H1 (cell line): ENCODE results near the gene LTA4H. TPM values are rescaled to one million over a fixed set of nuclear protein-coding genes. Genes with fewer than 3 reads are reported as not detected.

Source experiments
- CTCF ChIA-PET: fragments of 300-600 bp; sonication (Branson Sonifier 250); formaldehyde crosslinking; loops from one replicate; lab custom pipeline; 2021; ENCODE audit not compliant: partially characterized antibody; lab: Charles Lee
- POLR2A ChIA-PET: fragments of 300-600 bp; sonication (Branson Sonifier 250); formaldehyde crosslinking; loops from one replicate; lab custom pipeline; 2021; ENCODE audit warnings: inconsistent platforms; ENCODE audit not compliant: partially characterized antibody; lab: Charles Lee
- DNase-seq, 2 experiments: peaks; one replicate each; pipeline versions ENCODE4 v3.0.0 to v3.0.0-alpha.2; 2010 to 2022; ENCODE audit warnings: low spot score in 2 of 2, low read depth in 1 of 2, mixed read lengths in 1 of 2
- FAIRE-seq: peaks from 2 replicates; lab custom pipeline; 2011; peaks lifted over from hg19 to GRCh38; lab: Jason Lieb, UNC
- H2AFZ ChIP-seq: 2 replicates; pipeline ENCODE4 v1.8.1; 2012; ENCODE audit warnings: low read length, inconsistent platforms
- H2AK5ac ChIP-seq: 2 replicates; pipeline ENCODE4 v1.6.1; 2013; ENCODE audit warnings: low read depth, low read length
- H2BK120ac ChIP-seq: replicated peaks from 2 replicates; pipeline ENCODE3; 2013; ENCODE audit warnings: low read depth, low read length, inconsistent platforms
- H2BK12ac ChIP-seq: 2 replicates; pipeline ENCODE4 v1.6.1; 2013; ENCODE audit warnings: low read depth, low read length
- H2BK15ac ChIP-seq: 2 replicates; pipeline ENCODE4 v1.6.1; 2013; ENCODE audit warnings: low read length
- H2BK20ac ChIP-seq: 2 replicates; pipeline ENCODE4 v1.6.1; 2013; ENCODE audit warnings: low read length
- H2BK5ac ChIP-seq: 2 replicates; pipeline ENCODE4 v1.6.1; 2013; ENCODE audit warnings: low read depth, low read length
- H3K14ac ChIP-seq: 2 replicates; pipeline ENCODE4 v1.6.1; 2013; ENCODE audit warnings: inconsistent platforms; ENCODE audit not compliant: insufficient read length
- H3K18ac ChIP-seq: 2 replicates; pipeline ENCODE4 v1.6.1; 2013; ENCODE audit warnings: low read length; ENCODE audit errors: extremely low read depth
- H3K23ac ChIP-seq: 2 replicates; pipeline ENCODE4 v1.6.1; 2013; ENCODE audit warnings: inconsistent platforms; ENCODE audit not compliant: insufficient read length
- H3K23me2 ChIP-seq: 2 replicates; pipeline ENCODE4 v1.6.1; 2013; ENCODE audit warnings: low read depth, low read length
- H3K27ac ChIP-seq: 2 replicates; pipeline ENCODE4 v1.6.1; 2011; ENCODE audit warnings: low read depth, low read length, inconsistent platforms
- H3K27me3 ChIP-seq, 4 experiments: replicated peaks in 1 of 4; 1 replicate in 1 of 4; 2 replicates in 3 of 4; pipeline versions ENCODE4 v1.6.1 to v1.8.1; 2011 to 2013; ENCODE audit warnings: low read length in 3 of 4, mild to moderate bottlenecking in 3 of 4, inconsistent platforms in 2 of 4, mixed read lengths in 2 of 4, moderate library complexity in 1 of 4; ENCODE audit not compliant: control insufficient read depth in 3 of 4, insufficient read depth in 3 of 4; ENCODE audit errors: extremely low read depth in 1 of 4
- H3K36me3 ChIP-seq, 4 experiments: 2 replicates each; pipeline versions ENCODE4 v1.6.1 to v1.8.1; 2011 to 2013; ENCODE audit warnings: mild to moderate bottlenecking in 4 of 4, low read length in 3 of 4, moderate library complexity in 2 of 4, control low read depth in 1 of 4, inconsistent platforms in 1 of 4; ENCODE audit not compliant: insufficient read depth in 4 of 4, control insufficient read depth in 2 of 4
- H3K4ac ChIP-seq: replicated peaks from 2 replicates; pipeline ENCODE3; 2013; ENCODE audit warnings: low read length, low read depth, mixed read lengths, inconsistent platforms; ENCODE audit not compliant: insufficient read length
- H3K4me1 ChIP-seq, 4 experiments: replicated peaks in 1 of 4; 1 replicate in 1 of 4; 2 replicates in 3 of 4; pipeline versions ENCODE4 v1.6.1 to v1.8.1; 2011 to 2013; ENCODE audit warnings: low read length in 3 of 4, inconsistent platforms in 2 of 4, mixed read lengths in 1 of 4; ENCODE audit not compliant: insufficient read depth in 4 of 4, control insufficient read depth in 3 of 4
- H3K4me2 ChIP-seq, 2 experiments: 2 replicates each; pipeline versions ENCODE4 v1.6.1 to v1.8.1; 2011 to 2013; ENCODE audit warnings: low read depth in 2 of 2, low read length in 2 of 2, control low read depth in 1 of 2, inconsistent platforms in 1 of 2, mild to moderate bottlenecking in 1 of 2; ENCODE audit not compliant: insufficient read depth in 1 of 2
- H3K4me3 ChIP-seq, 4 experiments: fragments of 200-600, 300-600 bp in 1 of 4; sonication (generic), shearing (Covaris generic), sonication (Bioruptor Twin) in 1 of 4; 2 replicates each; pipeline versions ENCODE4 v1.5.1 to v1.8.1; 2011 to 2016; ENCODE audit warnings: low read length in 4 of 4, low read depth in 3 of 4, control low read depth in 2 of 4, inconsistent platforms in 2 of 4, mild to moderate bottlenecking in 2 of 4, mixed read lengths in 1 of 4, moderate library complexity in 1 of 4; ENCODE audit not compliant: insufficient read depth in 2 of 4; ENCODE audit errors: extremely low read depth in 1 of 4
- H3K56ac ChIP-seq: replicated peaks from 2 replicates; pipeline ENCODE3; 2013; ENCODE audit warnings: low read depth, mild to moderate bottlenecking, mixed read lengths, low read length, inconsistent platforms; ENCODE audit not compliant: insufficient read length
- H3K79me1 ChIP-seq: 2 replicates; pipeline ENCODE4 v1.6.1; 2013; ENCODE audit warnings: low read depth, low read length, control low read depth
- H3K79me2 ChIP-seq, 2 experiments: 2 replicates each; pipeline versions ENCODE4 v1.6.1 to v1.8.1; 2012 to 2013; ENCODE audit warnings: low read length in 2 of 2, mild to moderate bottlenecking in 2 of 2, inconsistent platforms in 1 of 2; ENCODE audit not compliant: insufficient read depth in 2 of 2, control insufficient read depth in 1 of 2
- H3K9ac ChIP-seq, 4 experiments: replicated peaks in 1 of 4; 1 replicate in 1 of 4; 2 replicates in 3 of 4; pipeline versions ENCODE4 v1.6.1 to v1.8.1; 2011 to 2013; ENCODE audit warnings: low read depth in 3 of 4, low read length in 3 of 4, control low read depth in 2 of 4, mild to moderate bottlenecking in 2 of 4, moderate library complexity in 2 of 4, inconsistent platforms in 1 of 4; ENCODE audit errors: extremely low read depth in 1 of 4
- H3K9me3 ChIP-seq, 2 experiments: 2 replicates each; pipeline versions ENCODE4 v1.6.1 to v1.8.1; 2012 to 2013; ENCODE audit warnings: mild to moderate bottlenecking in 2 of 2, moderate library complexity in 2 of 2, control low read depth in 1 of 2, inconsistent platforms in 1 of 2, low read depth in 1 of 2, low read length in 1 of 2, mixed read lengths in 1 of 2; ENCODE audit not compliant: insufficient read depth in 2 of 2
- H4K20me1 ChIP-seq, 2 experiments: replicated peaks in 1 of 2; 2 replicates each; pipeline versions ENCODE3 to v1.8.1; 2011 to 2013; ENCODE audit warnings: inconsistent platforms in 2 of 2, low read length in 2 of 2, mild to moderate bottlenecking in 1 of 2; ENCODE audit not compliant: insufficient read depth in 2 of 2, control insufficient read depth in 1 of 2
- H4K5ac ChIP-seq: 2 replicates; pipeline ENCODE4 v1.6.1; 2013; ENCODE audit warnings: low read length, low read depth, mixed read lengths, inconsistent platforms; ENCODE audit not compliant: insufficient read length
- H4K8ac ChIP-seq: 2 replicates; pipeline ENCODE4 v1.8.0; 2013; ENCODE audit warnings: mild to moderate bottlenecking, moderate library complexity, low read length, inconsistent platforms; ENCODE audit not compliant: insufficient read depth; ENCODE audit errors: extremely low read depth
- H4K91ac ChIP-seq: replicated peaks from 2 replicates; pipeline ENCODE3; 2013; ENCODE audit warnings: low read length, mixed read lengths, inconsistent platforms; ENCODE audit not compliant: insufficient read length
- BACH1 ChIP-seq: IDR thresholded peaks from 2 replicates; pipeline ENCODE4 v1.6.1; 2012; ENCODE audit warnings: low read length, improper control_type of control experiment
- CEBPB ChIP-seq: IDR thresholded peaks from 2 replicates; pipeline ENCODE4 v1.6.1; 2012; ENCODE audit warnings: low read depth, low read length
- HDAC2 ChIP-seq, 2 experiments: fragments of 300-600 bp in 1 of 2; sonication (generic) in 1 of 2; IDR thresholded peaks; 2 replicates each; pipeline ENCODE4 v1.6.1; 2011 to 2012; ENCODE audit warnings: low read depth in 2 of 2, low read length in 2 of 2, mild to moderate bottlenecking in 2 of 2, moderate library complexity in 2 of 2, borderline replicate concordance in 1 of 2, inconsistent platforms in 1 of 2
- KDM1A ChIP-seq: fragments of 200-600, 300-600 bp; sonication (generic); IDR thresholded peaks from 2 replicates; pipeline ENCODE4 v1.7.1; 2016; ENCODE audit warnings: mild to moderate bottlenecking, low read length, borderline replicate concordance
- KDM4A ChIP-seq: IDR thresholded peaks from one replicate; pipeline ENCODE4 v1.7.1; 2012; ENCODE audit warnings: low read depth, mild to moderate bottlenecking, moderate library complexity, low read length, inconsistent platforms; ENCODE audit not compliant: severe bottlenecking
- KDM5A ChIP-seq: fragments of 200-600 bp; IDR thresholded peaks from 2 replicates; pipeline ENCODE4 v1.7.1; 2012; ENCODE audit warnings: mild to moderate bottlenecking, low read length, inconsistent platforms, mixed read lengths
- NANOG ChIP-seq: IDR thresholded peaks from 2 replicates; pipeline ENCODE4 v1.6.1; 2011; ENCODE audit warnings: low read length, low read depth, mild to moderate bottlenecking, inconsistent platforms; ENCODE audit not compliant: insufficient read depth, poor library complexity, severe bottlenecking
- PHF8 ChIP-seq: fragments of 200-600 bp; sonication (generic); conservative IDR thresholded peaks from 2 replicates; pipeline ENCODE4 v1.7.1; 2012; ENCODE audit warnings: low read depth, mild to moderate bottlenecking, inconsistent platforms, low read length, moderate library complexity
- POU5F1 ChIP-seq: IDR thresholded peaks from 2 replicates; pipeline ENCODE4 v1.6.1; 2011; ENCODE audit warnings: low read depth, mild to moderate bottlenecking, low read length, moderate library complexity
- RBBP5 ChIP-seq: IDR thresholded peaks from 2 replicates; pipeline ENCODE4 v1.7.1; 2012; ENCODE audit warnings: low read depth, mild to moderate bottlenecking, inconsistent platforms, low read length, moderate library complexity, borderline replicate concordance
- RXRA ChIP-seq: IDR thresholded peaks from 2 replicates; pipeline ENCODE4 v1.6.1; 2011; ENCODE audit warnings: low read depth, mild to moderate bottlenecking, low read length, moderate library complexity; ENCODE audit not compliant: insufficient read depth
- SP1 ChIP-seq: IDR thresholded peaks from 2 replicates; pipeline ENCODE4 v1.6.1; 2011; ENCODE audit warnings: low read depth, low read length
- WGBS, 2 experiments: shearing (Covaris generic) in 1 of 2; methylation state at CpG; one replicate each; pipeline versions ENCODE4 v1.1.6 to v1.1.7; 2013 to 2015; ENCODE audit warnings: low lambda C conversion rate in 2 of 2, mixed read lengths in 2 of 2, inconsistent platforms in 1 of 2, low coverage in 1 of 2, missing lambda C conversion rate in 1 of 2; ENCODE audit not compliant: insufficient replicate concordance in 2 of 2, insufficient coverage in 1 of 2, insufficient read length in 1 of 2; ENCODE audit errors: extremely low coverage in 1 of 2, missing lambda C conversion rate in 1 of 2; 5-methylcytosine and 5-hydroxymethylcytosine counted together
- polyA plus RNA-seq, 7 experiments: library from polyadenylated mRNA; depleted of rRNA in 3 of 7; stranded (reverse) in 5 of 7; unstranded in 2 of 7; fragments of >200 nt in 5 of 7; fragments of 200-250 nt in 2 of 7; gene quantifications; 1 replicate in 5 of 7; 2 replicates in 1 of 7; 4 replicates in 1 of 7; pipeline versions ENCODE4 v1.2.1 to v1.2.3, GENCODE V29; 2011 to 2013; ENCODE audit warnings: missing spikeins in 2 of 7, mixed read lengths in 2 of 7
- total RNA-seq: library from RNA; stranded (reverse); fragmentation: NEBNext Ultra II Directional; extraction: Animal tissue kit (Norgen Biotek cat#: 25700); gene quantifications from 2 replicates; pipeline ENCODE4 v1.2.1, GENCODE V29; 2021

Gene LTA4H
- total and polyA plus RNA-seq, 2 of the 8 experiments (the other 6 are each of a cell fraction or from before 2014, with no cell fraction given) = 106 to 167 TPM

- DNase-seq (no peak), FAIRE-seq (no peak)
- H2BK5ac ChIP-seq = no peak overlapping the region
- H3K79me2 ChIP-seq = no peaks in the 10 kb centered on the region
- H3K4ac ChIP-seq = no peak overlapping the region
- ChIA-PET CTCF (no interaction called here), POLR2A (no interaction called here)
- no peak overlapping the region for H2BK15ac ChIP-seq
- H2AFZ ChIP-seq = no peak overlapping the region
- no peaks in the 10 kb centered on the region for H3K9me3 ChIP-seq
- H3K36me3 ChIP-seq = no peaks in the 10 kb centered on the region
- H2BK120ac ChIP-seq = no peak overlapping the region
- no peak overlapping the region for H3K18ac ChIP-seq
- no peak overlapping the region for H2AK5ac ChIP-seq
- H3K9ac ChIP-seq = no peak overlapping the region
- H4K20me1 ChIP-seq = no peaks in the 10 kb centered on the region
- no peaks in the 10 kb centered on the region for H3K27me3 ChIP-seq
- H3K79me1 ChIP-seq = no peaks in the 10 kb centered on the region
- no peak overlapping the region for H3K23ac ChIP-seq
- H3K56ac ChIP-seq = no peak overlapping the region
- peaks cover 0 to 8% (median 4%) of the 10 kb centered on the region in 4 experiments; a peak in 5 of 7 replicates for H3K4me1 ChIP-seq
- no peak overlapping the region for H4K5ac ChIP-seq
- 96% methylated on average over 1 of the region's 1 CpG; no CpG with 5 or more reads in 1 of the 2 experiments for WGBS, 2 experiments
- H3K14ac ChIP-seq = no peak overlapping the region
- H2BK20ac ChIP-seq = no peak overlapping the region
- no peak overlapping the region for H4K91ac ChIP-seq
- H3K23me2 ChIP-seq = no peaks in the 10 kb centered on the region
- no peak overlapping the region for H3K27ac ChIP-seq
- no peak overlapping the region for H4K8ac ChIP-seq
- H3K4me3 ChIP-seq = no peak overlapping the region
- no peak overlapping the region for H2BK12ac ChIP-seq
- no peak overlapping the region for H3K4me2 ChIP-seq
- TF ChIP-seq POU5F1 (no peak), SP1 (no peak), HDAC2 (IDR thresholded peaks at IDR 0.05; ENCODE audit: borderline replicate concordance in 1 of 2, low read depth in 2 of 2, low read length in 2 of 2) (no peak), KDM4A (no peak), CEBPB (no peak), KDM5A (no peak), RXRA (no peak), PHF8 (no peak), KDM1A (no peak), BACH1 (no peak), RBBP5 (no peak), NANOG (no peak)
These were observed 50.7 kb downstream of the LTA4H start for GRCh38 chr12:95984682-95985081.
